Ascending aorta (tissue), 2 donors: ENCODE results near the gene TH. TPM values are rescaled to one million over a fixed set of nuclear protein-coding genes. Genes with fewer than 3 reads are reported as not detected.

Source experiments
- DNase-seq, 2 donors: peaks; one replicate each; pipeline ENCODE4 v3.0.0-alpha.2; 2019; ENCODE audit warnings: low spot score in 2 of 2
- H3K27ac ChIP-seq, 2 donors: fragments of 200-600 bp; sonication (generic); one replicate each; pipeline ENCODE4 v1.5.1; 2016 to 2017; ENCODE audit warnings: mild to moderate bottlenecking in 1 of 2
- H3K27me3 ChIP-seq: fragments of 200-600 bp; sonication (generic); one replicate; pipeline ENCODE4 v1.5.1; 2017
- H3K36me3 ChIP-seq, 2 donors: fragments of 200-600 bp; sonication (generic); one replicate each; pipeline ENCODE4 v1.5.1; 2016
- H3K4me1 ChIP-seq, 2 donors: fragments of 200-600 bp; sonication (generic); one replicate each; pipeline ENCODE4 v1.5.1; 2016 to 2017; ENCODE audit warnings: mild to moderate bottlenecking in 1 of 2
- H3K4me3 ChIP-seq, 2 donors: fragments of 200-600 bp; sonication (generic); one replicate each; pipeline ENCODE4 v1.5.1; 2016 to 2017; ENCODE audit warnings: mild to moderate bottlenecking in 1 of 2
- H3K9me3 ChIP-seq, 2 donors: fragments of 200-600 bp; sonication (generic); one replicate each; pipeline ENCODE4 v1.5.1; 2016
- intact Hi-C: fragments of 100-400 bp; cut with DNase I; formaldehyde crosslinking; loops from one replicate; pipeline ENCODE4 v1.15.1; 2023
- total RNA-seq: library from RNA; depleted of rRNA; stranded (reverse); fragments of >200 nt; gene quantifications from one replicate; pipeline ENCODE4 v1.1.0, GENCODE V29; 2016
- TF ChIP-seq, protein P1 (sequence below), 3 experiments: fragments of 200-600 bp in 2 of 3; fragments of 450-650 bp in 1 of 3; sonication (generic) in 2 of 3; IDR thresholded peaks; one replicate each; pipeline ENCODE4 v1.5.1; 2016 to 2019; ENCODE audit warnings: antibody characterized with exemption in 3 of 3, mild to moderate bottlenecking in 1 of 3, moderate library complexity in 1 of 3

TH gene
- total RNA-seq, 1 donor from 2014 or later = not detected

DNA sequence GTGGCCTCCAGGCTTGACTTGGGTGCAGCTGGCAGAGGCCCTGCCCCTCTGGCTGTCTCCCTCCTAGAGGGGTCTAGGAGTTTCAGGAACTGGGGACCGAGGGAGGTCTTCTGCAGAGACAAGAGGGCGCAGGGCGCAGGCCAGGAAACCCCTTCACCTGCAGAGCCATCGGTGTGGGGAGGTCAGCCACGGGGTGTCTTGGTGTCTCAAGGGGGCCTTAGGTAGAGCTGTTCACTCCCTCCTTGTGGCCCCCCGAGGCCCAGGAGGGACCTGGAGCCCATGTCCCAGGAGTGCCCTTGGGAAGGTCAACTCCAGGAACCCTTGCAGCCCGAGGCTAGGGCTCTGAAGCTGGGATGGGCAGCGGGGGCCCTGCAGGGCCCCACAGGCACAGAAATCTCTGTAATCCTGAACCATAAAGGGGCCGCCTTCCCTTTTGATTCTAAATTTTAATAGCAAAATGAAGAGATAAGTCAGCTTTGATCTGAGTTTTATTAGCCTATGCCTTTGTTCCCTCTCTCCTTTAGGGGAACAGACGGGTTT is 31.4 kb upstream of the TH start:
- intact Hi-C loops = no loop called here
- H3K27me3 ChIP-seq = no peaks in the 10 kb centered on the region
- no peak overlapping the region for H3K27ac ChIP-seq
- H3K36me3 ChIP-seq = no peaks in the 10 kb centered on the region
- TF ChIP-seq, protein P1, sequence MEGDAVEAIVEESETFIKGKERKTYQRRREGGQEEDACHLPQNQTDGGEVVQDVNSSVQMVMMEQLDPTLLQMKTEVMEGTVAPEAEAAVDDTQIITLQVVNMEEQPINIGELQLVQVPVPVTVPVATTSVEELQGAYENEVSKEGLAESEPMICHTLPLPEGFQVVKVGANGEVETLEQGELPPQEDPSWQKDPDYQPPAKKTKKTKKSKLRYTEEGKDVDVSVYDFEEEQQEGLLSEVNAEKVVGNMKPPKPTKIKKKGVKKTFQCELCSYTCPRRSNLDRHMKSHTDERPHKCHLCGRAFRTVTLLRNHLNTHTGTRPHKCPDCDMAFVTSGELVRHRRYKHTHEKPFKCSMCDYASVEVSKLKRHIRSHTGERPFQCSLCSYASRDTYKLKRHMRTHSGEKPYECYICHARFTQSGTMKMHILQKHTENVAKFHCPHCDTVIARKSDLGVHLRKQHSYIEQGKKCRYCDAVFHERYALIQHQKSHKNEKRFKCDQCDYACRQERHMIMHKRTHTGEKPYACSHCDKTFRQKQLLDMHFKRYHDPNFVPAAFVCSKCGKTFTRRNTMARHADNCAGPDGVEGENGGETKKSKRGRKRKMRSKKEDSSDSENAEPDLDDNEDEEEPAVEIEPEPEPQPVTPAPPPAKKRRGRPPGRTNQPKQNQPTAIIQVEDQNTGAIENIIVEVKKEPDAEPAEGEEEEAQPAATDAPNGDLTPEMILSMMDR (IDR thresholded peaks at IDR 0.05) = no peak
- H3K4me1 ChIP-seq = no peaks in the 10 kb centered on the region
- no peak overlapping the region for H3K4me3 ChIP-seq
- DNase-seq = peak in 1 of 2 donors; percentile 43
- no peaks in the 10 kb centered on the region for H3K9me3 ChIP-seq

DNA sequence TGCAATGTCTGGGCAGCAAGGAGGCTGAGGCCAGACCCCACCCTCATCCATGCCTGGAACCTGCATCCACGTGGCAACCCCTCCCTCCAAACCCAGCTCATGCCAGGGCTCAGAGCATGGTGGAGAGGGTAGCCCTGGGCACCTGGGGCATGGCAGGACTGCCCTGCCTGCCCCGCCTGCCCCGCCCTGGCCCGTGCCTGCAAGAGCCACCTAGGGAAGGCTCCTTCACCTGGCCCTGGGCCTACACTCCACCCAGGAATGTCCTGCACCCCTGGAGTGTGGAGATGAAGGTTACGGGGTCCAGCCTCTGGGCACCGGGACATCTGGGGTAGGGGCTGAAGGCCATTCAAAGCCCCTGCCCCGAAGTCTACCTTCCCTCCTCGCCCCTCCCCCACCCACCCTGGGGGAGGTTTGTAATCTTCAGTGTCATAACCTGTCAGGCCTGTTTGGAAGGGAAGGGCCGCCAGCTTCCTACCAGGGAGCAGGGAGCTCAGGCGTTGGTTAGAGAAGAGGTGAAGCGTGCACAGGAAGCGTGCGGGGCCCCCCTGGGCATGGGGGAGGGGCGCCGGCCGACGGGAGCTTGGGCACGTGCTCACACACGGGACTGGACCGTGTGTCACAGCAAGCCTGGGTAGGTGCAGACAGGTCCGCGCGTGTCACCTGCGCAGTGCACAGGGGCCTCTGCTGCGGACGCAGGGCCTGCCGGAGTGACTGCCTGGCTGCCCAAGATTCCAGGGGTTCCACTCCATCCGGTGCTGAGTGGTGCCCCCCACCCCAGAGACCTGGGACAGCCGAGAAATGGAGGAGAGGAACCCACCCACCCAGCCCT is 30.7 kb upstream of the TH start:
- no peaks in the 10 kb centered on the region for H3K36me3 ChIP-seq
- H3K27ac ChIP-seq = no peak overlapping the region
- intact Hi-C loops = no loop called here
- no peaks in the 10 kb centered on the region for H3K27me3 ChIP-seq
- TF ChIP-seq, protein P1 (IDR thresholded peaks at IDR 0.05) = no peak
- H3K4me3 ChIP-seq = no peak overlapping the region
- peak in 1 of 2 donors; percentile 56 for DNase-seq
- no peaks in the 10 kb centered on the region for H3K9me3 ChIP-seq
- H3K4me1 ChIP-seq = no peaks in the 10 kb centered on the region

DNA sequence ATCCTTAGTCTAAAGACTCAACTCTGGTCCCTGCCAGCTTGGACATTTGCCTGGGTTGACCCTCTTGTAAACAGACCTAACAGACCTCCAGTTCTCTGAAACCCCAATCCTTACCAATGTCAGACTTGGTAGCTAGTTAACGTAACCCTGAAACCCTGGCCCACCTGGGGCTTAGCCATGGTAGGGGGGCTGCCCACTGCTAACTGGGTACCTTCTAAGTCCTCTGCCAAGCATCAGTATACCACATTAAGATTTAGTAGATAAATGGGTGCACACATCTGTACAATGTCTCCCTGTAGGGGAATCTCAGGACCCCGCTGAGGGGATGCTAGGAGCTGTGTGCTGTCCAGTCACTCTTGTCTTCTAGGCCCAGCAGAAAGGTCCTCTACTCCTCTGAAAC is 29.9 kb upstream of the TH start:
- no peak for DNase-seq
- TF ChIP-seq, protein P1 (IDR thresholded peaks at IDR 0.05) = no peak
- intact Hi-C loops = no loop called here
- no peaks in the 10 kb centered on the region for H3K27me3 ChIP-seq
- no peak overlapping the region for H3K4me3 ChIP-seq
- no peaks in the 10 kb centered on the region for H3K4me1 ChIP-seq
- H3K9me3 ChIP-seq = no peaks in the 10 kb centered on the region
- no peaks in the 10 kb centered on the region for H3K36me3 ChIP-seq
- H3K27ac ChIP-seq = no peak overlapping the region

DNA sequence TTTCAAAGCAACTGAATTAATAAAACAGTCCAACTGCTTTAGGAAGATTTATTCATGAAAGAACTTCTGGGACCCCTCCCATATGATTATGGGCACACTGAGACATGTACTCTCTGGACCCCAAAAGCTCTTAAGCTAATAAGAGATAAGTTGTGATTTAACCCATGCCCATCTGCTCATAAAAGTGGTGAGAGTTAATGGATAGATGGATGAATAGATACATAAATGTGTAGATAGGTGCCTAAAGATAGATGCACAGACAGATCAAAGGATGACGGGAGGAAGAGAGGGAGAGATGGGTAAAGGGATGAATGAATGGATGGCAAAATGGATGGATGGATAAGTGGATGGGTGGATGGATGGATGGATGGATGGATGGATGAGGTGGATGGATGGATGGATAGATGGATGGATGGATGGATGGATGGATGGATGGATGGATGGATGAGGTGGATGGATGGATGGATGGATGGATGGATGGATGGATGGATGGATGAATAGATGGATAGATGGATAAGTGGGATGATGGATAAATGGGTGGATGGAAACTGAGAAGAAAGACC is 29.4 kb upstream of the TH start:
- no peak overlapping the region for H3K4me3 ChIP-seq
- H3K4me1 ChIP-seq = no peaks in the 10 kb centered on the region
- no peak for DNase-seq
- H3K36me3 ChIP-seq = no peaks in the 10 kb centered on the region
- intact Hi-C loops = no loop called here
- no peak overlapping the region for H3K27ac ChIP-seq
- no peaks in the 10 kb centered on the region for H3K9me3 ChIP-seq
- TF ChIP-seq, protein P1 (IDR thresholded peaks at IDR 0.05) = no peak
- H3K27me3 ChIP-seq = no peaks in the 10 kb centered on the region

DNA sequence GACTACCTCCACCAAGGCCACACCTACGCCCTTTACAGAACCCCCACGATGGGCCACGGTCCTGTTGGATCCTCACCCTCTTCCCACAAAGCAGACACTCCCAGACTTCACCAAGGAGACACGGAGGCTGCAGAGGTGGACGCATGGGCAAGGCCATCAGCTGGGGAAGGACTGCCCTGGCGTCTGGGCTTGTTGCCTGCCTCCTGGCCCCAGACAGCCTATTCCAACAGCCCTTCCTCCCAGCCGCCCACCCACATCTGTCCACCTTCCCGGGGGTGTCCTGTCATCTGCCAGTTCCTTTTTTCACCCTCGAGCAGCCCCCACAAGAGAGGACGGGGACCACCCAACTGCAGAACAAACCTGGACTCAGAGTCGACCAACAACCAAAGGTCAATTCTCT is 28.9 kb upstream of the TH start:
- no peak for DNase-seq
- no peaks in the 10 kb centered on the region for H3K36me3 ChIP-seq
- intact Hi-C loops = no loop called here
- no peak overlapping the region for H3K4me3 ChIP-seq
- H3K9me3 ChIP-seq = no peaks in the 10 kb centered on the region
- TF ChIP-seq, protein P1 (IDR thresholded peaks at IDR 0.05) = no peak
- no peak overlapping the region for H3K27ac ChIP-seq
- no peaks in the 10 kb centered on the region for H3K27me3 ChIP-seq
- H3K4me1 ChIP-seq = no peaks in the 10 kb centered on the region
